ENCODE results near the gene CAPZA1. TPM values are rescaled to one million over a fixed set of nuclear protein-coding genes. Genes with fewer than 3 reads are reported as not detected.

The CAPZA1 gene
- total RNA-seq, 2 donors from 2014 or later = 87.3 to 144 TPM

DNA sequence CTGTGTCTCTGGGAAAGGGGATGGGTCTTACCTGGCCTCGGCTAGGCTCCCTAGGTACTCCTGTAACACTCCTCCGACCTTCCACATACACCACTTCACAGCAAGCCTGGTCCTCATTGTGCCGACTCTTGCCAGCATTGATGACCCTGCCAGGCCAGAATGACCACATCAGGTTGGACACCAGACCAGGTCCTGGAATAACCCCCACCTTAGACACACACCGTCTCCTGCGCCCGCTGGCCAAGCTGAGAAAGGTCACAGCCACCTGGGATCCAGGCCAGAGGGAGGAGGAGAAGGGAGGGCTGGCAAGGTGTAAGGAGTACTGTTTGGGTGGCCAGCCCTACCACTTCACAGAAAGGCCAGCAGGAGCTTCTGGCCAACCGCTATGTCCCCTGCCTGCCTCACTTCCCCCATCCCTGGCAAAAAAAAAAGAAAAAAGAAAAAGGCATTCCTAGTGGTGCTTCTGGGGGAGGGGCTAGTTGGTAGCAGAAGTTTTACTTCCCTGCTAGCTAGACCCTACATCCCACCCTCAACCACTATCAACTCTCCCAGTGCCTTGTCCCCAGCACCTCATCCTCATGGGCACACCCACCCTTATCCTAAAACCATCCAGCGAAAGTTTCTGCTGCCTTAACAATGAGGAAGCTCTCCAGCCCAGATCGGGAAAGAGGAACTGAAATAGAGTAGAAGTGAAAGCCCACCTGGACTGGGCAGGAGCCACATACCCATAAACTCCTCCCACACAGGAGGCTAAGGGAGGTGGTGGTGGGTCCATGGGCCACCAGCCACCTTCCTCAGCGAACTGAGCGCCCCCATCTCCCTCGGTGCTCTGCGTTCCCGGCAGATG, 94.1 kb downstream of the CAPZA1 start:
- Histone ChIP-seq H3K36me3 (no peaks in the 10 kb centered on the region), H3K4me1 (ENCODE audit: control insufficient read depth in 1 of 2, low read depth in 2 of 2) (peaks cover 5 to 18% of the 10 kb centered on the region in 2 donors), H3K27ac (peak overlapping the region in 1 of 2 donors; percentile 34), H3K4me3 (peak overlapping the region; percentile 73), H3K27me3 (replicated peaks; ENCODE audit: insufficient read depth) (no peaks in the 10 kb centered on the region), H3K9me3 (no peaks in the 10 kb centered on the region)
- TF ChIP-seq, protein P1, sequence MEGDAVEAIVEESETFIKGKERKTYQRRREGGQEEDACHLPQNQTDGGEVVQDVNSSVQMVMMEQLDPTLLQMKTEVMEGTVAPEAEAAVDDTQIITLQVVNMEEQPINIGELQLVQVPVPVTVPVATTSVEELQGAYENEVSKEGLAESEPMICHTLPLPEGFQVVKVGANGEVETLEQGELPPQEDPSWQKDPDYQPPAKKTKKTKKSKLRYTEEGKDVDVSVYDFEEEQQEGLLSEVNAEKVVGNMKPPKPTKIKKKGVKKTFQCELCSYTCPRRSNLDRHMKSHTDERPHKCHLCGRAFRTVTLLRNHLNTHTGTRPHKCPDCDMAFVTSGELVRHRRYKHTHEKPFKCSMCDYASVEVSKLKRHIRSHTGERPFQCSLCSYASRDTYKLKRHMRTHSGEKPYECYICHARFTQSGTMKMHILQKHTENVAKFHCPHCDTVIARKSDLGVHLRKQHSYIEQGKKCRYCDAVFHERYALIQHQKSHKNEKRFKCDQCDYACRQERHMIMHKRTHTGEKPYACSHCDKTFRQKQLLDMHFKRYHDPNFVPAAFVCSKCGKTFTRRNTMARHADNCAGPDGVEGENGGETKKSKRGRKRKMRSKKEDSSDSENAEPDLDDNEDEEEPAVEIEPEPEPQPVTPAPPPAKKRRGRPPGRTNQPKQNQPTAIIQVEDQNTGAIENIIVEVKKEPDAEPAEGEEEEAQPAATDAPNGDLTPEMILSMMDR (IDR thresholded peaks at IDR 0.05) = no peak
- DNase-seq (ENCODE audit: low spot score) (no peak), ATAC-seq (ENCODE audit: insufficient number of reproducible peaks, low FRiP score, low read depth) (no peak)

DNA sequence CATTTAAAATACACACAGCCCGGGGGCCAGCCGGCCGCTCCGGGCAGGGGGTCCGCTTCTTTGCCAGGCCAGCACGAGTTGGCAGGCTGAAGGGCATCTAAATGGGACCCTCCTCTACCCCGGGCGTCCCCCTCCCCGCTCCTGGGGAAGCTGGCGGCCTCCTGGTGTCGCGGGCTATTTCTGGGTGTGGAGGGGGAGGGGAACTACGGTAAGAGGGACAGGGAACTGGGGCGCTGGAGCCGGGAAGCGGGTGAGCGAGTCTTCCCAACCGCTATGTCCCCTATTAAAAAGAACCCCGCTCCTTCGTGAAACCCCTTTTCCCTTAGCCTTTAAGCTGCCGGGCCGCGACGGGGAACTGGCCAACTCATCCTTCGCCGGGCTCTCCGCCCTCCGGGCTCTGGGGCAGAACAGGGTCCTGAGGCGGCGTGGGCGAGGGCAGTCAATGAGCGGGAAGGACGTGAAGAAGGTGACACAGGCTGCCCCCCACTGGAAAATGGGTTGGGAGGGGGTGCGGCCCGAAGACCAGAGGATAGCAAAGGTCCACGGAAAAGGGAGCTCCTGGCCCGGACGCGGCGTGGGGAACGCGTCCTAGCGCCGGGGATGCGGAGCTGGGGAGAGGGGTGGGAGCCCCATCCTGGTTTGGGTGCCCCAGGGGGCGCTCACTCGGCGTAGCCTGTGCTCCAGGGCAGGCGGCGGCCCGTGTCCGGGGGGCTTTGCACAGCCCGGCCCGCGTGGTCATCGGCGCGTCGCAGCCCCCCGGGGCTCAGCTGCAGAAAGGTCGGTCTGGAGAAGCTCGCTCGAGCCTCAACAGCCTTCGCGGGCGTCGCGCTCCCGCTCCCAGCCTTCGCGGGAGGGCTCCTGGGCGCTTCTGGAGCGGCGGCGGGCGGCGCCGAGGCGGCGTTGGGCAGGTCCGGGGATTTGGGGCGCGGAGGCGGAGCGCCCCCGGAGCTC, 95.0 kb downstream of the CAPZA1 start:
- Histone ChIP-seq H3K27ac (peak overlapping the region in 1 of 2 donors; percentile 34), H3K36me3 (no peaks in the 10 kb centered on the region), H3K27me3 (replicated peaks; ENCODE audit: insufficient read depth) (no peaks in the 10 kb centered on the region), H3K4me1 (ENCODE audit: control insufficient read depth in 1 of 2, low read depth in 2 of 2) (peaks cover 5 to 23% of the 10 kb centered on the region in 2 donors), H3K9me3 (no peaks in the 10 kb centered on the region), H3K4me3 (peak overlapping the region; percentile 73)
- ATAC-seq (ENCODE audit: insufficient number of reproducible peaks, low FRiP score, low read depth) = no peak
- no peak for DNase-seq (ENCODE audit: low spot score)
- TF ChIP-seq, protein P1 (IDR thresholded peaks at IDR 0.05) = no peak

DNA sequence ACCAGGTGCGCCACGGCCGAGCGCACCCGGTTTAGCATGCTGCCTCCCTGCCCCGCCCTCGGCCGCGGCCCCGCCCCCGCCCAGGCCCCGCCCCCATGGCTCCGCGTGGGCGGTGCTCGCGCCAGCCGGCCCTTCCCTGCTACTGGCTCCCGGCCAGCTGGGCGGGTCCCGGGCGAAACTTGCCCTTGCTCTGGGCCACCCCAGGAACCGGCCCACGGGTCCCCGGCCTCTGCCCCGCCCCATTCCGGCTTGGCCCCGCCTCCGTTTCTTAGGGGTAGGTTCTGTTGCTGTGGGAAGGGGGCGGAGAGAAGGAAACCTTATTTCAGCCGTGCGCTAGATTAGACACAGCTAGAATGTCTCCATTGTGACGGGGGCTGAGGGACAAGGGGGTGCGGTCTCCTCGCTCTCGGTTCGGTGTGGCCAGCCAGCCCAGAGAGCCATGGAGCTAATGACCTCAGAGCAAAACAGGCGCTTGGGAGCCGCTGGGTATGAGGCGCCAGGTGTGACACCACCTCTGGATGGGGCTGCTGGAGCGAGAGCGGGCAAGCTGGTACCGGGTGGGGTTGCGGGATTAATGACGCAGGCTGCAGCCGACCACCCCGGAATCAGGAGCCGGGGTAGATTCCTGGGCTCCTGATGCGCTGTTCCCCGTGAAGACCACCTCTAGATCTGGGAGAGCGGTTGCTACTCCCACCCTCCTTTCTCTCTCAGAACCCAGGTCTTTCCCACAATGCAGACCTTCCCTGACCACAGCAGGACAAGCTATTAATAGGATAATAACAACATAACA, 95.8 kb downstream of the CAPZA1 start, which contains the start of gene PPM1J:
TSS of gene PPM1J (minus strand) at position 69 of the 790 bp plus-strand sequence. CDS start at position 38, 31 bp downstream.
- Histone ChIP-seq H3K27me3 (replicated peaks; ENCODE audit: insufficient read depth) (no peaks in the 10 kb centered on the region), H3K36me3 (no peaks in the 10 kb centered on the region), H3K4me3 (peak within 1 kb of the TSS; percentile 73), H3K4me1 (ENCODE audit: control insufficient read depth in 1 of 2, low read depth in 2 of 2) (peaks cover 5 to 23% of the 10 kb centered on the region in 2 donors), H3K9me3 (no peaks in the 10 kb centered on the region), H3K27ac (peak within 1 kb of the TSS; percentile 43 to 60)
- ATAC-seq (ENCODE audit: insufficient number of reproducible peaks, low FRiP score, low read depth) = peak; percentile 70
- TF ChIP-seq, protein P1 (IDR thresholded peaks at IDR 0.05) = no peak
- DNase-seq (ENCODE audit: low spot score) = peak; percentile 98

DNA sequence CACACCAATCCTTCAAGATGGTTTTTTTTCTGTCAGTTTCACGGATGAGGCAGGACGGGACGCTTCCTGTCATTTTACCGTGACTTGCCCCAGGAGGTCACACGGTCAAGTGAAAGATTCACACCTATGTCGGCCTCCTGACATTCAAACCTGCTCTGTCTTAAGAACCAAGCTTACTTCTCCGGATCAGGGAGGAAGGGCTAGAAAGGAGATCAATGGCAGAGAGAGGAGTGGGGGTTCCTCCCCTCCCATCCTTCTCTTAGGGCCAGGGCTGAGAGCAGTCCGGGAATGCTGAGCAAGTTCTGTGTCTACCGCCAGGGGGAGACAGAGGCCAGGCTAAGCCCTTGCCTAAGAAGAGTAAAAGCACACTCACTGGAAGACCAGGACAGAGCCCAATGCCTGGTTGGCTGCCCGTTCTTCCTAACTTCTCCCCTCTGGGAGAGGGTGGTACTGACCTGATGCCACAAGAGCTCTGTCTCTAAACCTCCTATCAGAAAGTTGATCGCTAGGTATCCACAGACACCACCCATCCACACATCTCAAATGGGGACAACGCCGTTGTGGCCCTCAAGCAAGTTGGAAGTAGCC, 96.6 kb downstream of the CAPZA1 start:
- Histone ChIP-seq H3K9me3 (no peaks in the 10 kb centered on the region), H3K27me3 (replicated peaks; ENCODE audit: insufficient read depth) (no peaks in the 10 kb centered on the region)

More for the DNA sequence above, 96.6 kb downstream of the CAPZA1 start:
- ATAC-seq (ENCODE audit: insufficient number of reproducible peaks, low FRiP score, low read depth) = peak; percentile 64
- peak overlapping the region; percentile 43 to 60 for H3K27ac ChIP-seq
- H3K4me1 ChIP-seq (ENCODE audit: control insufficient read depth in 1 of 2, low read depth in 2 of 2) = peaks cover 5 to 23% of the 10 kb centered on the region in 2 donors
- TF ChIP-seq, protein P1 (IDR thresholded peaks at IDR 0.05) = peak; percentile 96
- no peak for DNase-seq (ENCODE audit: low spot score)
- H3K36me3 ChIP-seq = no peaks in the 10 kb centered on the region
- peak overlapping the region; percentile 73 for H3K4me3 ChIP-seq

Measured in thoracic aorta (tissue), 2 donors.